HEK293 (cell line): Measurements from ENCODE around the gene ST6GAL1.

Experiments
- CTCF ChIA-PET: fragments of 350-600 bp; formaldehyde crosslinking; extraction: SDS; loops from one replicate; lab custom pipeline; 2021; ENCODE audit warnings: antibody characterized with exemption; lab: Yijun Ruan, JAX
- POLR2A ChIA-PET: fragments of 300-600 bp; formaldehyde crosslinking; extraction: SDS; loops from one replicate; lab custom pipeline; 2020; ENCODE audit warnings: antibody characterized with exemption, inconsistent platforms; lab: Yijun Ruan, JAX
- H3K27ac ChIP-seq: fragments of 200-500 bp; sonication (Bioruptor generic); 2 replicates; pipeline ENCODE4 v1.5.1; 2014; ENCODE audit warnings: low read depth, low read length, control low read depth, inconsistent platforms; ENCODE audit errors: extremely low read depth
- H3K36me3 ChIP-seq, 2 experiments: fragments of 200-500 bp in 1 of 2; sonication (Bioruptor generic) in 1 of 2; 1 replicate in 1 of 2; 2 replicates in 1 of 2; pipeline ENCODE4 v1.5.1; 2014 to 2017; ENCODE audit warnings: inconsistent platforms in 2 of 2, low read length in 2 of 2; ENCODE audit not compliant: control insufficient read depth in 2 of 2, insufficient read depth in 1 of 2
- H3K4me1 ChIP-seq: fragments of 200-500 bp; sonication (Bioruptor generic); 2 replicates; pipeline ENCODE4 v1.5.1; 2014; ENCODE audit warnings: mild to moderate bottlenecking, low read length, inconsistent platforms; ENCODE audit not compliant: control insufficient read depth, insufficient read depth
- H3K4me3 ChIP-seq: 2 replicates; pipeline ENCODE4 v1.5.1; 2011; ENCODE audit warnings: low read depth, mild to moderate bottlenecking, control low read depth, low read length, moderate library complexity
- H3K9me3 ChIP-seq: fragments of 200-500 bp; sonication (Bioruptor generic); 2 replicates; pipeline ENCODE4 v1.5.1; 2014; ENCODE audit warnings: low read depth, low read length, inconsistent platforms; ENCODE audit not compliant: control insufficient read depth, insufficient read depth
- EGR2 ChIP-seq: fragments of 450-650 bp; formaldehyde crosslinking; IDR thresholded peaks from 2 replicates; pipeline ENCODE4 v1.5.1; 2016; ENCODE audit warnings: low read depth, missing biosample characterization, missing genetic modification characterization
- FEZF1 ChIP-seq: fragments of 450-650 bp; formaldehyde crosslinking; IDR thresholded peaks from 2 replicates; pipeline ENCODE4 v1.5.1; 2016; ENCODE audit warnings: missing biosample characterization, missing genetic modification characterization
- GFI1B ChIP-seq: fragments of 450-650 bp; formaldehyde crosslinking; IDR thresholded peaks from 2 replicates; pipeline ENCODE4 v1.5.1; 2016; ENCODE audit warnings: missing biosample characterization, missing genetic modification characterization
- KLF8 ChIP-seq: fragments of 450-650 bp; formaldehyde crosslinking; IDR thresholded peaks from 2 replicates; pipeline ENCODE4 v1.5.1; 2016; ENCODE audit warnings: missing biosample characterization, missing genetic modification characterization
- ZEB2 ChIP-seq: fragments of 450-650 bp; formaldehyde crosslinking; IDR thresholded peaks from 2 replicates; pipeline ENCODE4 v1.5.1; 2016; ENCODE audit warnings: missing biosample characterization, missing genetic modification characterization
- ZNF140 ChIP-seq: fragments of 450-650 bp; formaldehyde crosslinking; IDR thresholded peaks from 2 replicates; pipeline ENCODE4 v1.5.1; 2016; ENCODE audit warnings: missing biosample characterization, missing genetic modification characterization
- ZNF148 ChIP-seq: fragments of 450-650 bp; formaldehyde crosslinking; IDR thresholded peaks from 2 replicates; pipeline ENCODE4 v1.5.0; 2017; ENCODE audit warnings: missing biosample characterization, missing genetic modification characterization, borderline replicate concordance
- ZNF184 ChIP-seq: fragments of 450-650 bp; IDR thresholded peaks from 2 replicates; pipeline ENCODE4 v1.5.1; 2018; ENCODE audit warnings: missing biosample characterization, mild to moderate bottlenecking, missing genetic modification characterization
- ZNF23 ChIP-seq: fragments of 450-650 bp; formaldehyde crosslinking; IDR thresholded peaks from 2 replicates; pipeline ENCODE4 v1.5.1; 2016; ENCODE audit warnings: missing biosample characterization, missing genetic modification characterization, borderline replicate concordance
- ZNF341 ChIP-seq: fragments of 450-650 bp; formaldehyde crosslinking; IDR thresholded peaks from 2 replicates; pipeline ENCODE4; 2016; ENCODE audit warnings: low read depth, missing biosample characterization, missing genetic modification characterization
- ZNF501 ChIP-seq: fragments of 450-650 bp; formaldehyde crosslinking; IDR thresholded peaks from 2 replicates; pipeline ENCODE4 v1.5.1; 2016; ENCODE audit warnings: missing biosample characterization, missing genetic modification characterization
- ZNF529 ChIP-seq: fragments of 450-650 bp; formaldehyde crosslinking; IDR thresholded peaks from 2 replicates; pipeline ENCODE4 v1.5.1; 2017; ENCODE audit warnings: missing genetic modification characterization, missing biosample characterization; ENCODE audit not compliant: insufficient replicate concordance
- ZNF544 ChIP-seq: fragments of 450-650 bp; formaldehyde crosslinking; IDR thresholded peaks from 2 replicates; pipeline ENCODE4 v1.5.0; 2017; ENCODE audit warnings: missing biosample characterization, missing genetic modification characterization
- ZNF585B ChIP-seq: fragments of 450-650 bp; formaldehyde crosslinking; IDR thresholded peaks from 2 replicates; pipeline ENCODE4 v1.5.1; 2016; ENCODE audit warnings: missing biosample characterization, missing genetic modification characterization
- ZNF658 ChIP-seq: fragments of 450-650 bp; formaldehyde crosslinking; IDR thresholded peaks from 2 replicates; pipeline ENCODE4; 2016; ENCODE audit warnings: missing biosample characterization, missing genetic modification characterization
- ZNF660 ChIP-seq: fragments of 450-650 bp; IDR thresholded peaks from 2 replicates; pipeline ENCODE4 v1.5.1; 2018; ENCODE audit warnings: missing biosample characterization, mild to moderate bottlenecking, missing genetic modification characterization
- ZNF76 ChIP-seq: fragments of 450-650 bp; formaldehyde crosslinking; IDR thresholded peaks from 2 replicates; pipeline ENCODE4; 2016; ENCODE audit warnings: low read depth, missing biosample characterization, missing genetic modification characterization, borderline replicate concordance
- ZNF830 ChIP-seq: fragments of 450-650 bp; IDR thresholded peaks from 2 replicates; pipeline ENCODE4 v1.5.0; 2018; ENCODE audit warnings: missing biosample characterization, missing genetic modification characterization, low read depth, mild to moderate bottlenecking, moderate library complexity
- ZNF837 ChIP-seq: fragments of 450-650 bp; formaldehyde crosslinking; IDR thresholded peaks from 2 replicates; pipeline ENCODE4 v1.5.1; 2016; ENCODE audit warnings: missing biosample characterization, missing genetic modification characterization
- ZSCAN16 ChIP-seq: fragments of 450-650 bp; formaldehyde crosslinking; IDR thresholded peaks from 2 replicates; pipeline ENCODE4 v1.5.1; 2016; ENCODE audit warnings: missing biosample characterization, missing genetic modification characterization
- ZSCAN18 ChIP-seq: fragments of 450-650 bp; formaldehyde crosslinking; IDR thresholded peaks from 2 replicates; pipeline ENCODE4 v1.5.1; 2016; ENCODE audit warnings: missing biosample characterization, missing genetic modification characterization
- ZSCAN30 ChIP-seq: fragments of 450-650 bp; IDR thresholded peaks from 2 replicates; pipeline ENCODE4 v1.5.1; 2018; ENCODE audit warnings: missing biosample characterization, mild to moderate bottlenecking, missing genetic modification characterization, moderate library complexity
- TF ChIP-seq, protein P1 (sequence below): sonication (generic); formaldehyde crosslinking; IDR thresholded peaks from 2 replicates; pipeline ENCODE4 v1.8.1; 2022; ENCODE audit warnings: mild to moderate bottlenecking, moderate library complexity, missing genetic modification reagents
- TF ChIP-seq, protein P2 (sequence below): fragments of 450-650 bp; formaldehyde crosslinking; IDR thresholded peaks from 2 replicates; pipeline ENCODE4 v1.5.1; 2016; ENCODE audit warnings: missing biosample characterization, missing genetic modification characterization

ST6GAL1 gene

DNA sequence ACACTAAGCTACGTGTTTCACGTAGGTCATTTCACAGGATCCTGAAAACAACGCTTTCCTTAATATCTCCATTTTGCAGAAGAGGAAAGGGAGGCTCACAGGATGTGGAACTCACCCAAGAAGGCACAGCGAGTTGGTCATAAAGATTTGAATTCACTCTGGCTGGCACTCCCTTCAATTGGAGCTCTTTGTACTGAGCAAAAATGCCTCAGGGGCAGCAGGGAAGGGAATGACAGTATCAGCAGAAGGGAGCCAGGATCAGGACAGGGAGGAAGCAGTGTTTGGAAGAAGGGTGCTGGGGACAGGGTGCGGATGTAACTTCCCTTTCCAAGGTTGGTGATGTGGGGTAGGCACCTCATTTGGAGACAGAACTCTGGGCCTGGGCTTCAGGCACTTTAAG lies 1.1 kb upstream of the ST6GAL1 start (continued):
- TF ChIP-seq ZNF148 (tag by site-specific recombination) (no peak), ZNF184 (tag by site-specific recombination) (no peak), KLF8 (no peak), ZNF585B (tag by site-specific recombination) (no peak), ZNF837 (tag by site-specific recombination) (no peak), ZNF501 (tag by site-specific recombination) (no peak), ZSCAN18 (tag by site-specific recombination) (no peak)

- POLR2A ChIA-PET = no interaction called here
- Histone ChIP-seq H3K27ac (no peak overlapping the region), H3K4me1 (no peaks in the 10 kb centered on the region), H3K9me3 (no peaks in the 10 kb centered on the region), H3K36me3 (no peaks in the 10 kb centered on the region), H3K4me3 (no peak overlapping the region)
- TF ChIP-seq ZNF830 = no peak
- TF ChIP-seq ZNF544 = no peak
- TF ChIP-seq ZSCAN30 (tag by site-specific recombination) = no peak
- TF ChIP-seq ZSCAN16 (tag by site-specific recombination) = no peak
- CTCF ChIA-PET = interaction anchor here (1.7 kb wide), 1 partner anchor 80 kb away, joined by 9 read pairs; no protein-coding TSS in a partner anchor
These were observed 641 bp upstream of the ST6GAL1 start for GRCh38 chr3:186929685-186930084.

- POLR2A ChIA-PET = interaction anchor here (0.8 kb wide), 1 partner anchor 209 kb away, joined by 3 read pairs; the partner anchor contains the start of gene RPL39L
- TF ChIP-seq, protein P1, sequence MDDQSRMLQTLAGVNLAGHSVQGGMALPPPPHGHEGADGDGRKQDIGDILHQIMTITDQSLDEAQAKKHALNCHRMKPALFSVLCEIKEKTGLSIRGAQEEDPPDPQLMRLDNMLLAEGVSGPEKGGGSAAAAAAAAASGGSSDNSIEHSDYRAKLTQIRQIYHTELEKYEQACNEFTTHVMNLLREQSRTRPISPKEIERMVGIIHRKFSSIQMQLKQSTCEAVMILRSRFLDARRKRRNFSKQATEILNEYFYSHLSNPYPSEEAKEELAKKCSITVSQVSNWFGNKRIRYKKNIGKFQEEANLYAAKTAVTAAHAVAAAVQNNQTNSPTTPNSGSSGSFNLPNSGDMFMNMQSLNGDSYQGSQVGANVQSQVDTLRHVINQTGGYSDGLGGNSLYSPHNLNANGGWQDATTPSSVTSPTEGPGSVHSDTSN = no peak
- peak; percentile 43 for TF ChIP-seq ZNF341 (tag by site-specific recombination)
- no peak for TF ChIP-seq GFI1B (tag by site-specific recombination)
- TF ChIP-seq FEZF1 (tag by site-specific recombination) = peak; percentile 37
- 0 out of 2 replicates have a peak, but pooled peaks have one; percentile 9 for TF ChIP-seq ZNF660
- 0 out of 2 replicates have a peak, but pooled peaks have one; percentile 40 for TF ChIP-seq ZSCAN30 (tag by site-specific recombination)
- TF ChIP-seq EGR2 (tag by site-specific recombination) = peak; percentile 97
- no peak for TF ChIP-seq ZNF529 (tag by site-specific recombination)
- TF ChIP-seq ZEB2 = 0 out of 2 replicates have a peak, but pooled peaks have one; percentile 6
- TF ChIP-seq ZNF76 (tag by site-specific recombination) = peak; percentile 56; the same call in 1 of the 2 replicates
- TF ChIP-seq ZNF23 (tag by site-specific recombination) = no peak
- TF ChIP-seq, protein P2, sequence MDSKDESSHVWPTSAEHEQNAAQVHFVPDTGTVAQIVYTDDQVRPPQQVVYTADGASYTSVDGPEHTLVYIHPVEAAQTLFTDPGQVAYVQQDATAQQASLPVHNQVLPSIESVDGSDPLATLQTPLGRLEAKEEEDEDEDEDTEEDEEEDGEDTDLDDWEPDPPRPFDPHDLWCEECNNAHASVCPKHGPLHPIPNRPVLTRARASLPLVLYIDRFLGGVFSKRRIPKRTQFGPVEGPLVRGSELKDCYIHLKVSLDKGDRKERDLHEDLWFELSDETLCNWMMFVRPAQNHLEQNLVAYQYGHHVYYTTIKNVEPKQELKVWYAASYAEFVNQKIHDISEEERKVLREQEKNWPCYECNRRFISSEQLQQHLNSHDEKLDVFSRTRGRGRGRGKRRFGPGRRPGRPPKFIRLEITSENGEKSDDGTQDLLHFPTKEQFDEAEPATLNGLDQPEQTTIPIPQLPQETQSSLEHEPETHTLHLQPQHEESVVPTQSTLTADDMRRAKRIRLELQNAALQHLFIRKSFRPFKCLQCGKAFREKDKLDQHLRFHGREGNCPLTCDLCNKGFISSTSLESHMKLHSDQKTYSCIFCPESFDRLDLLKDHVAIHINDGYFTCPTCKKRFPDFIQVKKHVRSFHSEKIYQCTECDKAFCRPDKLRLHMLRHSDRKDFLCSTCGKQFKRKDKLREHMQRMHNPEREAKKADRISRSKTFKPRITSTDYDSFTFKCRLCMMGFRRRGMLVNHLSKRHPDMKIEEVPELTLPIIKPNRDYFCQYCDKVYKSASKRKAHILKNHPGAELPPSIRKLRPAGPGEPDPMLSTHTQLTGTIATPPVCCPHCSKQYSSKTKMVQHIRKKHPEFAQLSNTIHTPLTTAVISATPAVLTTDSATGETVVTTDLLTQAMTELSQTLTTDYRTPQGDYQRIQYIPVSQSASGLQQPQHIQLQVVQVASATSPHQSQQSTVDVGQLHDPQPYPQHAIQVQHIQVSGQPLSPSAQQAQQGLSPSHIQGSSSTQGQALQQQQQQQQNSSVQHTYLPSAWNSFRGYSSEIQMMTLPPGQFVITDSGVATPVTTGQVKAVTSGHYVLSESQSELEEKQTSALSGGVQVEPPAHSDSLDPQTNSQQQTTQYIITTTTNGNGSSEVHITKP = peak; percentile 62
- no peak for TF ChIP-seq ZNF658 (tag by site-specific recombination)
- no peak for TF ChIP-seq ZNF140 (tag by site-specific recombination)
- no peak for TF ChIP-seq ZSCAN16 (tag by site-specific recombination)
These were observed 560 bp downstream of the ST6GAL1 start for GRCh38 chr3:186930641-186931531.

More at GRCh38 chr3:186930641-186931531, 560 bp downstream of the ST6GAL1 start:
- peak overlapping the region; percentile 74 for H3K4me3 ChIP-seq
- no peaks in the 10 kb centered on the region for H3K9me3 ChIP-seq
- peak overlapping the region; percentile 20; the same call in 1 of the 2 replicates for H3K27ac ChIP-seq
- H3K4me1 ChIP-seq = no peaks in the 10 kb centered on the region
- CTCF ChIA-PET = interaction anchor here (0.6 to 1.2 kb wide), 5 partner anchors 27 to 304 kb away, joined by 3 to 6 read pairs (median 4); no protein-coding TSS in a partner anchor
- H3K36me3 ChIP-seq = no peaks in the 10 kb centered on the region
